Smooth muscle cell (in vitro differentiated cells): ENCODE results near the gene YEATS4. TPM values are rescaled to one million over a fixed set of nuclear protein-coding genes. Genes with fewer than 3 reads are reported as not detected.

Experiments
- DNase-seq: peaks from one replicate; lab custom pipeline; 2025; ENCODE audit not compliant: unreplicated experiment; lab: John Stamatoyannopoulos, UW
- H2AFZ ChIP-seq: fragments of 200-600 bp; sonication (generic); 2 replicates; pipeline ENCODE4 v1.6.0; 2016; ENCODE audit warnings: antibody characterized with exemption, low read depth, mild to moderate bottlenecking
- H3F3A ChIP-seq: fragments of 200-600 bp; sonication (generic); 2 replicates; pipeline ENCODE4 v1.6.0; 2017; ENCODE audit warnings: antibody characterized with exemption, low read depth
- H3K27ac ChIP-seq: fragments of 200-600 bp; sonication (generic); 2 replicates; pipeline ENCODE4 v1.5.1; 2016; ENCODE audit warnings: low read depth, mild to moderate bottlenecking
- H3K27me3 ChIP-seq: fragments of 200-600 bp; sonication (generic); 2 replicates; pipeline ENCODE4 v1.6.1; 2016; ENCODE audit warnings: low read depth, mild to moderate bottlenecking
- H3K36me3 ChIP-seq: fragments of 200-600 bp; sonication (generic); 2 replicates; pipeline ENCODE4 v1.5.1; 2016; ENCODE audit warnings: low read depth
- H3K4me1 ChIP-seq: fragments of 200-600 bp; sonication (generic); 2 replicates; pipeline ENCODE4 v1.5.1; 2016; ENCODE audit warnings: low read depth
- H3K4me2 ChIP-seq: fragments of 200-600 bp; sonication (generic); 2 replicates; pipeline ENCODE4 v1.6.0; 2016; ENCODE audit warnings: mild to moderate bottlenecking
- H3K4me3 ChIP-seq: fragments of 200-600 bp; sonication (generic); 2 replicates; pipeline ENCODE4 v1.5.1; 2016; ENCODE audit warnings: mild to moderate bottlenecking
- H3K79me2 ChIP-seq: fragments of 200-600 bp; sonication (generic); 2 replicates; pipeline ENCODE4 v1.6.0; 2016; ENCODE audit warnings: low read depth, mild to moderate bottlenecking
- H3K9ac ChIP-seq: fragments of 200-600 bp; sonication (generic); 2 replicates; pipeline ENCODE4 v1.6.0; 2016; ENCODE audit warnings: low read depth
- H3K9me3 ChIP-seq: fragments of 200-600 bp; sonication (generic); replicated peaks from 2 replicates; pipeline ENCODE4 v1.5.1; 2016; ENCODE audit warnings: low read depth
- H4K20me1 ChIP-seq: fragments of 200-600 bp; sonication (generic); 2 replicates; pipeline ENCODE4 v1.6.0; 2016; ENCODE audit warnings: low read depth
- CTCF ChIP-seq: fragments of 200-600 bp; sonication (generic); IDR thresholded peaks from 2 replicates; pipeline ENCODE4 v1.5.1; 2017; ENCODE audit warnings: borderline replicate concordance, mild to moderate bottlenecking, antibody characterized with exemption; ENCODE audit not compliant: insufficient read depth, poor library complexity, severe bottlenecking
- WGBS: methylation state at CpG from one replicate; pipeline ENCODE4 v1.1.7; 2016; ENCODE audit warnings: low lambda C conversion rate; 5-methylcytosine and 5-hydroxymethylcytosine counted together
- polyA plus RNA-seq: library from polyadenylated mRNA; unstranded; fragments of >200 nt; fragmentation: Nextera tagmentation; extraction: Ambion mirVana; gene quantifications from 2 replicates; pipeline ENCODE4 v1.2.1, GENCODE V29; 2016
- total RNA-seq: library from RNA; depleted of rRNA; stranded (reverse); fragments of >200 nt; gene quantifications from 2 replicates; pipeline ENCODE4 v1.2.3, GENCODE V29; 2014

The YEATS4 gene
- total and polyA plus RNA-seq, 2 experiments from 2014 or later: 9.9 to 32.7 TPM

GRCh38 chr12:69428351-69429073 is 69.0 kb downstream of the YEATS4 start:
- no peak for DNase-seq

GRCh38 chr12:69430942-69431590 is 71.5 kb downstream of the YEATS4 start:
- no peaks in the 10 kb centered on the region for H3K36me3 ChIP-seq
- H2AFZ ChIP-seq: peak overlapping the region; percentile 42
- no peak overlapping the region for H3K9ac ChIP-seq
- H3K27ac ChIP-seq: peak overlapping the region; percentile 6
- no peak overlapping the region for H3K4me2 ChIP-seq
- H3K9me3 ChIP-seq: no peaks in the 10 kb centered on the region
- no peak overlapping the region for H3K4me3 ChIP-seq
- H3K4me1 ChIP-seq: no peaks in the 10 kb centered on the region
- H3F3A ChIP-seq: peaks cover 6% of the 10 kb centered on the region
- no peak for DNase-seq
- H3K79me2 ChIP-seq: no peaks in the 10 kb centered on the region
- H3K27me3 ChIP-seq: no peaks in the 10 kb centered on the region
- TF ChIP-seq CTCF: no peak
- H4K20me1 ChIP-seq: no peaks in the 10 kb centered on the region
- 79% methylated on average over 8 of the region's 8 CpGs for WGBS

More at GRCh38 chr12:69428351-69429073, 69.0 kb downstream of the YEATS4 start:
- Histone ChIP-seq H2AFZ (peak overlapping the region; percentile 84), H3K4me3 (no peak overlapping the region), H3K4me1 (no peaks in the 10 kb centered on the region), H3K27me3 (no peaks in the 10 kb centered on the region), H3K36me3 (no peaks in the 10 kb centered on the region), H3K9ac (no peak overlapping the region), H3K9me3 (no peaks in the 10 kb centered on the region), H3K4me2 (peak overlapping the region; percentile 64), H3F3A (peaks cover 6% of the 10 kb centered on the region), H3K27ac (peak overlapping the region; percentile 75), H3K79me2 (no peaks in the 10 kb centered on the region), H4K20me1 (no peaks in the 10 kb centered on the region)
- 35% methylated on average over 7 of the region's 7 CpGs for WGBS
- no peak for TF ChIP-seq CTCF

- Histone ChIP-seq H3K9ac (no peak overlapping the region), H3K9me3 (no peaks in the 10 kb centered on the region), H3F3A (peaks cover 8% of the 10 kb centered on the region), H4K20me1 (no peaks in the 10 kb centered on the region), H3K27ac (peak overlapping the region; percentile 6), H3K36me3 (no peaks in the 10 kb centered on the region), H3K4me1 (no peaks in the 10 kb centered on the region), H3K4me2 (no peak overlapping the region), H3K4me3 (no peak overlapping the region), H2AFZ (peak overlapping the region; percentile 42), H3K79me2 (no peaks in the 10 kb centered on the region), H3K27me3 (no peaks in the 10 kb centered on the region)
- TF ChIP-seq CTCF: no peak
- no peak for DNase-seq
- 65% methylated on average over 8 of the region's 8 CpGs for WGBS
Observed at GRCh38 chr12:69431591-69432222, 72.2 kb downstream of the YEATS4 start.
